GM12865 (cell line): ENCODE data around the gene PRICKLE2.

Source experiments
- DNase-seq: peaks from one replicate; pipeline ENCODE4 v3.0.0; 2010; ENCODE audit warnings: low read depth
- H3K4me3 ChIP-seq: 2 replicates; pipeline ENCODE4 v1.5.1; 2011; ENCODE audit warnings: mild to moderate bottlenecking, low read depth, low read length, control low read depth
- CTCF ChIP-seq: IDR thresholded peaks from 2 replicates; pipeline ENCODE4 v1.5.1; 2011; ENCODE audit warnings: low read length, control low read depth, low read depth, inconsistent platforms; ENCODE audit not compliant: insufficient read depth; ENCODE audit errors: missing control alignments

The PRICKLE2 gene

DNA sequence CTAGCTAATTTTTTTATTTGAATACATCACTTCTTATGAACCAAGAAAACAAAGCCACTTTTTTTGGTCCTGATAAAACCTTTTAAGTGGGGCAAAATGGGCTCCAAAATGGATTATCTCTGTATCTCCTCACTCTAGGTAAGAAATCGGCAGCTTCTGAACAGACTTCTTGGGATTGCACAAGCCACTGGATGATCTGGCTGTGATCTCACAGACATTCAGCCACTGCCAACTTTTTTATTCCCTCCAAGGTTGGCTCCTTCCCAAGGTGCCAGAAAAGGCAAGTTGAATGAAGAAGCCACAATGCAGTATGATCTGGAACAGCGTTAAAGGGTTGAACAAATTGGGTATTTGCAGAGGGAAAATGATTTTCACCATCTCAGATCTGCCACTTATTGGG lies 73.2 kb downstream of the PRICKLE2 start:
- DNase-seq, result no peak
- TF ChIP-seq CTCF, result no peak
- H3K4me3 ChIP-seq, result no peak overlapping the region

GRCh38 chr3:64151342-64151871 lies 73.9 kb downstream of the PRICKLE2 start:
- no peak overlapping the region for H3K4me3 ChIP-seq
- DNase-seq, result no peak
- TF ChIP-seq CTCF, result no peak

DNA sequence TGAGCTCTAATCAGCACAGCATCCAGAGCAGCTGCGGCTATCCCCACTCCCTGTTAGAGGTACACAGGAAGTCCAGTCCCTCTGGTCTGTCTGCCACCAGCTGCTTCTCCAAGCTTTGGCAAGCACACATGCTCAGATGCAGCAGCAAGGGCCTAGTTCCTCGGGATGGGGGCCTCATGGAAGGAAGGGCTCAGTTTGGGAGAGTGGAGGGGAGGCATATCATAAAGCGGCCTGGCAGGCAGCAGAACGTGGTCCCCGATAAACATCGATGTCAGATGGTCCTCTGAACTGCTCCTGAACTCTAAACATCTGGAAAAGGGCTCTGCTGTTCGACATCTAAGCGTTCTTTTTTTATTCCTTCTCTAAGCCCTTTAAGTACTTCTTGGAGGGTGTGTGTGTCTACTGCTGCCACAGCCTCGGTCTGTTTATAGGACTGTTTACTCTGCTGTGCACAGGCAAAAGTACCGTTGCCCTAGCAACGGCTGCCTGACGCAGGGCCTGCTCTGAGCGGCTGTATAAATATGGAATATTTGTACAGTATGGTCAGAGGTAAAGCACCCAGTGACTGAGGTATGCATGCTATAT lies 74.6 kb downstream of the PRICKLE2 start:
- no peak for DNase-seq
- no peak overlapping the region for H3K4me3 ChIP-seq
- TF ChIP-seq CTCF, result no peak

- DNase-seq, result no peak
- no peak for TF ChIP-seq CTCF
- H3K4me3 ChIP-seq, result no peak overlapping the region
These were observed 75.4 kb downstream of the PRICKLE2 start for GRCh38 chr3:64149886-64150285.

DNA sequence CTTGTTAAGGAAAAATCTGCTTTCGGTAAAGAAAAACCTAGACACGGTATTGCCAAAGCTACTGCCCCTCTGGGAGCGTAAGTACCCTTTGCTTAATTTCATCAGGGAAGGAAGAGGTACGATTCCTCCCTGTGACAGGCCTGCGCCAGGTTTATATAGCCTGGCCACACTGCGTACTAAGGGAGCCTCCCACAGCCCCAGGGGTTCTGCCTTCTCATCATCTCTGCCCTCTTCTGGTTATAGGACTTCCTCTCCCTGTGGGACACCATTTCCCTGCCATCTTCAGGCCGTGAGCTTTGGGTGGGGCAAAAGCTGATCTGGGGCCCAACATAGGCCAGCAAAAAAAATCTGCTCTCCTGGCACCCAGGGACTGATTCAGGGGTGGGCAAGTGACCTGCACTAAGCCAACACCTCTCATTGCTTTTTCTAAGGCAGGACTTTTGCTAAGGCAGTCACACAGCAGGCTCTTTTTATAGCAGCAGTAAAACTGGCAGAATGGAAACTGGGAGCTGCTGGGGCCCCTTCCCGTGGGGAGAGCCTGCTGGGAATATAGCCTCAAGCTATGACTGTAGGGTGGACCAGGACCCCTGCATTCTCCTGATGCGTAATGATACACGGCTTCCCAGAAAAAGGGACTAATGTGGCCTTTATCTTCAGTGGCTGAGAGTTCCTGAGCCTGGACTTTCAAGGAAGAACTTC lies 76.2 kb downstream of the PRICKLE2 start:
- no peak overlapping the region for H3K4me3 ChIP-seq
- no peak for TF ChIP-seq CTCF
- no peak for DNase-seq

GRCh38 chr3:64147211-64147610 lies 78.1 kb downstream of the PRICKLE2 start:
- no peak for TF ChIP-seq CTCF
- H3K4me3 ChIP-seq, result no peak overlapping the region
- no peak for DNase-seq
